GM21737 (cell line): Measurements from ENCODE around the gene LTO1.
"Not testable (repeated sequence)": the region's sequence is repeated elsewhere in the genome, so short reads cannot be mapped to it uniquely, and the experiment has no call there.

ENCODE experiments used
- ATAC-seq: cut with Tn5 transposase; IDR thresholded peaks from one replicate; pipeline ENCODE4 v1.9.1; 2021; ENCODE audit warnings: mild to moderate bottlenecking, moderate library complexity; ENCODE audit not compliant: unreplicated experiment

Gene LTO1

GRCh38 chr11:69702239-69702691, 27.1 kb upstream of the LTO1 start:
- no peak for ATAC-seq

GRCh38 chr11:69700278-69701140, 25.4 kb upstream of the LTO1 start:
- ATAC-seq = no peak

- ATAC-seq = no peak
These were observed 24.1 kb upstream of the LTO1 start for GRCh38 chr11:69699213-69699612.

GRCh38 chr11:69698362-69698761, 23.2 kb upstream of the LTO1 start:
- no peak for ATAC-seq

GRCh38 chr11:69697861-69698260, 22.7 kb upstream of the LTO1 start:
- ATAC-seq = no peak

DNA sequence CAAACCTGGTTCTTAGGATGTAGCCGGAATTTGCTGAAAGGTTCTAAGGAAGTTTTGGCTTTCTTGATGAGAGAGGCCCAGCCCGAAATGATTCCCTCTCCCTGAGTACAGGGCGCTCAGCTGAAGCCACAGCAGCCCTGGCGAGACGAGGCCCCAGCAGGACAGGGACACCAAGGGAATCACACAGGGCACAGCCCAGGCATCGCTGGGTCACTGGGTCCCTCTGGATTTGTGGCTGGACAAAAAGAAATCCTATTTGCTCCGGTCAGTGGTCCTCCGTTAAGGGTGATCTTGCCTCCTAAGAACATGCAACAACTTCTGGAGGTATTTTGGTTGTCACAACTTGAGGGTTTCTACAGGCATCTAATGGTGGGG, 22.3 kb upstream of the LTO1 start:
- no peak for ATAC-seq

- no peak for ATAC-seq
These were observed 21.8 kb upstream of the LTO1 start for GRCh38 chr11:69696749-69697468.

DNA sequence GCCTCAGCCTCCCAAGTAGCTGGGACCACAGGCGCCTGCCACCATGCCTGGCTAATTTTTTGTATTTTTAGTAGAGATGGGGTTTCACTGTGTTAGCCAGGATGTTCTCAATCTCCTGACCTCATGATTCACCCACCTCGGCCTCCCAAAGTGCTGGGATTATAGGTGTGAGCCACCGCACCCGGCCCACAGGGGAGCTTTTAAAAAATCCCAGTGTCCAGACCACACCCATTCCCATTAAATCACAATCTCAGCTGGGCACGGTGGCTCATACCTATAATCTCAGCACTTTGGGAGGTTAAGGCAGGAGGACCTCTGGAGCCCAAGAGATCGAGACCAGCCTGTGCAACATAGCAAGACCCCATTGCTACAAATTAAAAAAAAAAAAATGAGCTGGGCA, 20.8 kb upstream of the LTO1 start:
- not testable (repeated sequence) for ATAC-seq

- ATAC-seq = no peak
These were observed 20.4 kb upstream of the LTO1 start for GRCh38 chr11:69695581-69695980.

GRCh38 chr11:69694781-69695180, 19.6 kb upstream of the LTO1 start:
- ATAC-seq = no peak

- no peak for ATAC-seq
These were observed 17.3 kb upstream of the LTO1 start for GRCh38 chr11:69692422-69692821.

GRCh38 chr11:69691463-69691862, 16.3 kb upstream of the LTO1 start:
- no peak for ATAC-seq

- ATAC-seq = no peak
These were observed 14.5 kb upstream of the LTO1 start for GRCh38 chr11:69689484-69690319.

- not testable (repeated sequence) for ATAC-seq
These were observed 13.0 kb upstream of the LTO1 start for GRCh38 chr11:69687969-69688771.

DNA sequence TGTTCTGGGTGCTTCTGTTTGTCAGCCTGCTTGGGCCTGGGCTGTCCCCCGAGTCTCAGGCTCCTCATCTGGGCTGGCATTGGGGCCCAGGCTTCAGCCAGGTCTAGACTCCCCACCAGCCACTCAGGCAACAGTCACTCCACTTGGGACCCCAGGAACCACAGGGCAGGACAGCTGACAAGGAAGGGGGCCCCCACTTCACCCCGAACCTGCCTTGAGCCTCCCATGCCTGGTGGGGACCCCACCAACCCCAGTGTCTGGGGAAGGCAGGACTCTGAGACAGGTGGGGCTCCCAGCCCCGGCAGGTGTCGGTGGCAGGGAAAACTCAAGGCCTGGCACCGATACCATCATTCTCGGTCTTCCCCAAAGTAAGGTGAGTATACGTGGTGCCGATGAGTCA, 11.7 kb upstream of the LTO1 start:
- ATAC-seq = no peak

- no peak for ATAC-seq
These were observed 11.3 kb upstream of the LTO1 start for GRCh38 chr11:69686452-69686851.

DNA sequence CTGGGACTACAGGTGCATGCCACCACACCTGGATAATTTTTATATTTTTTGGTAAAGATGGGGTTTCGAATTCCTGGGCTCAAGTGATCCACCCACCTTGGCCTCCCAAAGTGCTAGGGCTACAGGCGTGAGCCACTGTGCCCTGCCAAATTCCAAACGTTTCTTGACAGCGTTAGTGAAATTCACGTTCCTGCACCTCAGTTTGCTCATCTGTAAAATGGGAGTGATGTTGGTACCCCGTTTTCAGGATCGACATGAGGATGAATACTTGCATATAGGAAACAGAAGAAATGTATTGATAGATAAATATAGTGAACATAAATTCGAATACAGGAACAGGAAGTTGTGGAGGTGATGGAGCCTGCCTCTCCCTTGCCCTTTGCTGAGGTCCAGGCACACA, 10.2 kb upstream of the LTO1 start:
- no peak for ATAC-seq

GRCh38 chr11:69684651-69685050, 9.5 kb upstream of the LTO1 start:
- ATAC-seq = no peak

DNA sequence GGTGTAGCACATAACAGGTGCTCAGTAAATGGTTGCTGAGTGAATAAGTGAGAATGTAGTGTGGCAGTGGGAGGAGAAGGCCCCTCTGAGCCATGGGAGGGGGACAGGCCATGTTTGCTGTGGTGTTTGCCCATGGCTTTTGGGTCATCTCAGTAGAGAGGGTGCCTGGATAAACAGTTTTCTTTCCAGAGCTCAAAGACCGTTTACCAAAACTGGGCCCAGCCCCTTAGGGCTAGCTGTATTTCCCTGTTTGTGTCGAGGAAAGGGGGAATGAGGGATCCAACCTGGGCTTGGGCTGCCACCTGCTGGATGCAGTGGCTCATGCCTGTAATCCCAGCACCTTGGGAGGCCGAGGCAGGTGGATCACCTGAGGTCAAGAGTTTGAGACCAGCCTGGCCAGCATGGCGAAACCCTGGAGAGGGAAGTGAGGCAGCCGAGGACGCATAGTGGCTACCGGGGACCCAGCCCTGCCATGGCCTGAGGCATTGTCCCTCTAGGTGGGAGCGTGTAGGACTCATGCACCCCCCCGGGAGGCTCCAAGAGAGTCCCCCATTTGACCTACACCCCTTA, 8.7 kb upstream of the LTO1 start:
- ATAC-seq = no peak

DNA sequence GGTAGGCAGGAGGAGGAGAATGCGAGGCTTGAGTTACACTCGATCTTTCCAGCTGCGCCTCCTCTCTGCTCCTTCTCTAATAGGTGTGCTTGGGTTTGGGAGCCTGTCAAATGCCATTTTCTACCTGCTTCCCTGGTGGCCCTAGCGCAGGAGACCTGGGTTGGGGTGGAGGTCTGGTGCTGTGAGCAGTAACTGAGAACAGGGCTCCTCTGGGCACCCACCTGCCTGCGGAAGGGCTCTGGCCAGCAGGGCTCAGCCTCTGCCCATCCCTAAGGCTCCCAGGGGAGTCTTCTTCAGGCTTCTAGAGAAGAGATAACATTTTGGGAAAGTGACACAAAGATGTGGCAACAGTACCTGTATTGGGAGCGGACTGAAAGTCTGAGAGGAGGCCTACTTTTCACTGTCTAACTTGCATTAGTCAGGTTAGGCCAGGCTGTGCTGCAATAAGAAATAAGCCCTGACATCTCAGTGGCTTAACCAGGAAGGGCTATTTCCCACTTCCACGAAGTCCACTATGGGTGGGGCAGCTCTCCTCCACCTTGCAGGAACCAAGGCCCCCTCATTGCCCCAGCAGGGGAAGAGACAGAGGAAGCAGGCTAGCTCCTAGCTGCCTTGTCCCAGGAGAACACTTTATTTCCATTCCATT, 7.7 kb upstream of the LTO1 start:
- no peak for ATAC-seq
